ENCODE results near the gene CHST3. TPM values are rescaled to one million over a fixed set of nuclear protein-coding genes. Genes with fewer than 3 reads are reported as not detected.
"Not testable (repeated sequence)": the region's sequence is repeated elsewhere in the genome, so short reads cannot be mapped to it uniquely, and the experiment has no call there.

Gene CHST3, protein sequence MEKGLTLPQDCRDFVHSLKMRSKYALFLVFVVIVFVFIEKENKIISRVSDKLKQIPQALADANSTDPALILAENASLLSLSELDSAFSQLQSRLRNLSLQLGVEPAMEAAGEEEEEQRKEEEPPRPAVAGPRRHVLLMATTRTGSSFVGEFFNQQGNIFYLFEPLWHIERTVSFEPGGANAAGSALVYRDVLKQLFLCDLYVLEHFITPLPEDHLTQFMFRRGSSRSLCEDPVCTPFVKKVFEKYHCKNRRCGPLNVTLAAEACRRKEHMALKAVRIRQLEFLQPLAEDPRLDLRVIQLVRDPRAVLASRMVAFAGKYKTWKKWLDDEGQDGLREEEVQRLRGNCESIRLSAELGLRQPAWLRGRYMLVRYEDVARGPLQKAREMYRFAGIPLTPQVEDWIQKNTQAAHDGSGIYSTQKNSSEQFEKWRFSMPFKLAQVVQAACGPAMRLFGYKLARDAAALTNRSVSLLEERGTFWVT
- 12.3 and 14.1 TPM in 2 replicates for total RNA-seq (2014; rRNA removed; shearing (Covaris generic))

DNA sequence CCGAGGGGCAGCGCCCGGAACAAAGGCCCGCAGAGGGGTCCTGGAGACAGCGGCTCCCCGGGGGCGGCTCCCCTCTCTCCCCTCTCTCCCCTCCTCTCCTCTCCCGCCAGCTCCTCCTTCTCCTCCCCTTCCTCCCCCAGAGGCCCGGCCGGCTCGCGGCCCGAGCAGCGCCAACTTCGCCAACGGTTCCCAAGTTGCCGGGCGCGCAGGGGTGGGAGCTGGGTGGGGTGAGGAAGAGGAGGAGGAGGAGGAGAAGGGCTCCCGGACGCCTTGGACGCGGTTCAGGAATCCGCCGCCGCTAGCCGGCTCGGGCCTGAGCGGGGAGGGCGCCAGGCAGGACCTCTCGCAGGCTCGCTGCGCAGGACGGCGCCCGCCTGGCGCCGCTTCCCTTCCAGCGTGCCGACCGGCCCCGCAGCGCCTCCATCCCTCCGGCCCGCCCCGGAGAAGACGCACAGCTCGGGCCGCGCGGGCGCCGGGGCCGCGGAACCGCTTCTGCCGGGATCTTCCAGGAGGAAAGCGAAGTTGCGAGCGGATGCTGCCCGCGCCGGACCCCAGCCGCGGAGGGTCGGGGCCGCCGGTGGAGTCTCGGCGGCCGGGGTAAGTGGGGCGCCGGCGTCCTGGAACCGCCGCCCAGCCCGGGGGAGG, at the start of gene CHST3:
TSS of gene CHST3 (plus strand) at position 298 of the 645 bp plus-strand sequence. CDS start 41,448 bp downstream, outside the sequence.
- DNase-seq (ENCODE audit: low spot score) = peak; percentile 22

DNA sequence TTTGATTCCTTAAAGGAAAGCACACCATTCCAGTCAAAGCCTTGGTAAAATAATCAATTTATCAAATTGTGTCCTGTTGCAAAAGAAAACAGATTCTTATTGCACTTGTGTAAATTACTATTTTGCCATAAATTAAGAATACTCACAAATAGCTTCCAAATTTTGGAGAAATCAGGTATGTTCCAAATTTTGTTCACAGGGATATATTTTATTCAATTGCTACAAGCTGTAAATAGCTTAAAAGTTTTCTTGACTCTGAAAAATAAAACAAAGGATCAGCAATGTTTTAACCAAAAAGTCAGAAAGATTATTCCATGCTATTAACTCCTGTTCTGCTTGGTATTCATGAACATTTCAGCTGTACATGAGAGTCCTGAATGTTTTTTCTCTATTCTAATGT, 47.4 kb upstream of the CHST3 start:
- DNase-seq (ENCODE audit: low spot score) = no peak

DNA sequence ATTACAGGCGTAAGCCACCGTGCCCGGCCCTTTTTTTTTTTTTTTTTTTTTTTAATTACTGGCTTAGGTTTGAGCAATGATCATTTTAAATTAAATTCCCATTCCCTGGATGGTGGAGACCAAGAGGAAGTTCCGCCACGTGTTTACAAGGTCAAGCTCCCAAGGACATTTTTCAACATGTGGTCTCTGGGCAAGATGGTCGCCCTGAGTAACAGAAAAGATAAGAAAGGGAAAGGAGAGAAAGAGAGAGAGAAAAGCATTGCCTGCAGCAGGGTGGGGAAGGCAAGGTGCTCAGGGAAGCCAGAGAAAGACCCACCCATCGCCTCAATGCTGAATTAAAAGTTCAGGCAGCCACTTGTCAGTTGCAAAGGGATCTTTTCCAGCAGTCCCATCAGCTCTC, 45.2 kb upstream of the CHST3 start:
- no peak for DNase-seq (ENCODE audit: low spot score)

DNA sequence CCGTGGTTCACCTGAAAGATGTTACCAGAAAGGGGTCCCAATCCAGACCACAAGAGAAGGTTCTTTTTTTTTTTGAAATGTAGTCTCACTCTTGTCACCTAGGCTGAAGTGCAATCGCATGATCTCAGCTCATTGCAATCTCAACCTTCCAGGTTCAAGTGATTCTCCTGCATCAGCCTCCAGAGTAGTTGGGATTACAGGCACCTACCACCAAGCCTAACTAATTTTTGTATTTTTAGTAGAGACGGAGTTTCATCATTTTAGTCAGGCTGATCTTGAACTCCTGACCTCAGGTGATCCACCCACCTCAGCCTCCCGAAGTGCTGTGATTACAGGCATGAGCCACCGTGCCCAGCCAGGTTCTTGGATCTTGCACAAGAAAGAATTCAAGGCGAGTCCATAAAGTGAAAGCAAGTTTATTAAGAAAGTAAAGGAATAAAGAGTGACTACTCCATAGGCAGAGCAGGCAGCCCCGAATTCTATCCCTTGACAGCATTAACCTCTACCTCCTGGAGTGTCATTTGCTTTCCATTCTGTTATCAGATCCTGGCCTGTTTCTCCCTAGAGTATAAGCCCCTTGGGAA, 44.1 kb upstream of the CHST3 start:
- DNase-seq (ENCODE audit: low spot score) = not testable (repeated sequence)

DNA sequence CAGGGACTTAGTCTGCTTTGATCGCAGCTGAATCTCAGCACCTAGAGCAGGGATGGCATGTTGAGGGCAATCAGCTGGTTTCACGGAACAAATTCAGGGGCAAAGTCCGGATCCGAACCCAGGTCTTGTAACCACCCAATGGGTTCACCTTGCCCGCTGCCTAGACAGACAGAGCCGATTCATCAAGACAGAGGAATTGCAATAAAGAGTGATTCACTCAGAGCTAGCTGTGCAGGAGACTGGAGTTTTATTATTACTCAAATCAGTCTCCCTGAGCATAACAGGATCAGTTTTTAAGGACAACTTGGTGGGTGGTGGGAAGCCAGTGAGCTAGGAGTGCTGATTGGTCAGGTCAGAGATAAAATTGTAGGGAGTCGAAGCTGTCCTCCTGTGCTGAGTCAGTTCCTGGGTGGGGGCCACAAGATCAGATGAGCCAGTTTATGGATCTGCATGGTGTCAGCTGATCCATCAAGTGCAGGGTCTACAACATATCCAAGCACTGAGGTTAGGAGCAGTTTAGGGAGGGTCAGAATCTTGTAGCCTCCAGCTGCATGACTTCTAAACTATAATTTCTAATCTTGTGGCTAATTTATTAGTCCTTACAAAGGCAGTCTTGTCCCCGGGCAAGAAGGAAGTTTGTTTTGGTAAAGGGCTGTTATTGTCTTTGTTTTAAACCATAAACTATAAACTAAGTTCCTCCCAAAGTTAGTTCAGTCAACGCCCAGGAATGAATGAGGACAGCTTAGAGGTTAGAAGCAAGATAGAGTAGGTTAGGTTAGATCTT, 43.5 kb upstream of the CHST3 start:
- DNase-seq (ENCODE audit: low spot score) = peak; percentile 54

DNA sequence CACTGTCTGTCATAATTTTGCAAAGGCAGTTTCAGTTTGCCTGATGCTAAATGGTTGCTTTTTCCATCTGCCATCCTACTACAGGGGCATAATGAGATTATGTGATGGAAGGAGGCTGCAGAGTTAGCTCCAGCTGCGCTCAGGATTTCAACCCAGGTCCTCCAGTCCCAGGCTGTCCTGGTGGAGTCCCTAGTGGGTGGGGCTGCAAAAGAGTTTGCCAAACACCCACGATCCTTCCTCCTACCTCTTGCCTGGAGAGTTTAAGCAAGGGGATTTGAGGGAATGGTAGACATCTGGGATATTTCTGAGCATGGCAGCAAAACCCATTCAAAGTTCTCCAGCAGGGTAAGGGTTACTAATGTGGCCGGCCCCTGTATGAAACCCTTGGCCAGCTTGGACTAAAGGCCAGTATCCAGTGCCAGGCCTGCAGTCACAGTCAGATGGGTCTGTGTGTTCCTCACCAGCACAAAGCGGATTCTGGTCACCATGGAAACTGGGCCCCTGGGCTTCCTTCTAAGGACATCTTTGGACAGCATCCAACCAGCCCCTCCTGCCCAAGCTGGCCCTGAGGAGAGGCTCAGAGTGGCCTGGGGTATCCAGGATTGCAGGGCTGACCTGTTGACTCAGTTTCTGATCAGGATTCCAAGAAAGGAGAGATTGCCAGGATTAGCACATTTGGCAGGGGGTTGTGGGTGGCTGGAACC, 42.7 kb upstream of the CHST3 start:
- DNase-seq (ENCODE audit: low spot score) = peak; percentile 55

DNA sequence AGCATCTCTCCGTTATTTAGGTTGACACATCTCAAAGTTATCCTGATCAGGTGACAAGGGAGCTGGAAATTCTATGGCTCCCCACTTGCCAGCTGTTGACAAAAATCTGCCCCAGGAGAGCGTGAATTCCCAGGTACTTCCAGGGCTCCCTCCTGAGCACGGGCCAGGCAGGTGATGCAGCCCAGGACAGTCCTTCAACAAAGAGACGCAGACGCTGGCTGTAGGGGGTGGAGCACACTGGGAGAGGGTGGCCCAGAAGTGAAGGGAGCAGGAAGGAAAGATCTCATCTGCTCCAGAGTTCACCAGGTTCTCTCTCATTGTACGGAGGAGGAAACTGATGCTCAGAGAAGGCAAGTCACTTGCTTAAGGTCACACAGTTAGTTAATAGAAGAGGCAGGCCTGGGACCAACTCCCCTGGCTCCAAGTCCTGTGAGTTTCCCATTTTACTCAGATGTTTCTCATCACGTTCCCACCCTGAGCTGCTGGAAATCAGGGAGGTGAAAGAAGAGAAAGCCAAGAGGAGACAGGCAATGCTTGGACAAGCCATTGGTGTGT, 41.0 kb upstream of the CHST3 start:
- no peak for DNase-seq (ENCODE audit: low spot score)

DNA sequence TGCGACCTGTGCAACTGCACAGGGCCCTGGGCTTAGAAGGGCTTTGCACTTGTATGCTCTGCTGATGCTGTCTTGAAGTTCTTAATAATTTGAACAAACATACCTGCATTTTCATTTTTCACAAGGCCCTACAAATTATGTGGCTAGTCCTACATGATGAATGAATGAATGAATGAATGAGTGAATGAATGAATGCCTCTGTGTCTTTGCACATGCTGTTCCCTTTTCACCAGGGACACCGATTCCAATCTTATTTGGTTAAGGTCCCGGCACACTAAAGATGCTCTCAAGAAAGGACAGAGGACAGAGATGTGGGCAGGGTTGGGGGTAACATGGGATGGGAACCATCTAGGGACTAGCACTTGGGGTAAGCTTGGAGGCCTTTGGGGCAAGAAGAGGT, 39.4 kb upstream of the CHST3 start:
- DNase-seq (ENCODE audit: low spot score) = no peak

DNA sequence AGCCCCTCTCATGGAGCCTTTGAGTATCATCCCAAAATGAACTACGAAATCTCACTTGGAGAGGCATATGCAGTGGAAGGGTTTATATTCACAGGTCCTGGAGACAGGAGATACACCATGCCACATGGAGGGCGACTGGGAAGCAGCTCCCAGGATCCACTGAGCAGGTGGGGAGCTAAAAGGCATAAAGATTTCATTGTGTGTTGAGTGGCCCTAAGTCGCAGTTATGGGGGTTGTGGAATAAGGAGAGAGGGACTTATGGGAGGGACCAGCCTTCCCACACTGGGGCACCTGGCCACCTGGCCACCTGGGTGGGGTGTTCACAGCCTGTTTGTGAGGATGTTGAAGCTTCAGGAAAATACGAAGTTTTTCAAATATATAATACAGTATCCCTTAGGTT, 37.0 kb upstream of the CHST3 start:
- DNase-seq (ENCODE audit: low spot score) = no peak

DNA sequence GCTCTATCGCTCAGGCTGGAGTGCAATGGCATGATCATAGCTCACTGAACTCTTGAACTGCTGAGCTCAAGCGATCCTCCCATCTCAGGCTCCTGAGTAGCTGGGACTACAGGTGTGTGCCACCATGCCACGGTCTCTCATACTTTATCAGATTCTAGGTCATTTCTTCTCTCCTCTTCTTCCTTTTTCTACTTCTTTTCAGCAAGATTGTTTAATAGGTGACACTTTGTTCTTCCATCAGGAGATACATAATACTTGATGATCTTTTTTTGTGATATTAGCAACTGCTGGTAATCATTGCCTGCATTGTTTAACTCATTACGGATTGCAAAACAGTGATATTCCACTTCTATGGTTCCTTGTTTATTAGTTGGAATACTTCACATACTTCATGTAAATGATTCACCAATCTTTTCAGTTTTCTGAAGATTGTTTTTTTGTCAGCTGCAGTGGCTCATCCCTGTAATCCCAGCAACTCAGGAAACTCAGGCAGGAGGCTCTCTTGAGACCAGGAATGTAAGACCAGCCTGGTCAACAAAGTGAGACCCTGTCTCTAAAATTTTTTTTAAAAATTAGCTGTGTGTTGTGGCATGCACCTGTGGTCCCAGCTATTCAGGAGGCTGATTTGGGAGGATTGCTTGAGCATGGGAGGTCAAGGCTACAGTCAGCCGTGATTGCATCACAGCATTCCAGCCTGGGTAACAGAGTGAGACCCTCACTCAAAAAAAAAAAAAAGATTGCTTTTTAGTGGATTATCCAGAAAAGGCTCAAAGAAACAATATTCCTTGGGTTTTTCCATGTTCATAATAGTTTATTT, 36.2 kb upstream of the CHST3 start:
- peak; percentile 64 for DNase-seq (ENCODE audit: low spot score)

DNA sequence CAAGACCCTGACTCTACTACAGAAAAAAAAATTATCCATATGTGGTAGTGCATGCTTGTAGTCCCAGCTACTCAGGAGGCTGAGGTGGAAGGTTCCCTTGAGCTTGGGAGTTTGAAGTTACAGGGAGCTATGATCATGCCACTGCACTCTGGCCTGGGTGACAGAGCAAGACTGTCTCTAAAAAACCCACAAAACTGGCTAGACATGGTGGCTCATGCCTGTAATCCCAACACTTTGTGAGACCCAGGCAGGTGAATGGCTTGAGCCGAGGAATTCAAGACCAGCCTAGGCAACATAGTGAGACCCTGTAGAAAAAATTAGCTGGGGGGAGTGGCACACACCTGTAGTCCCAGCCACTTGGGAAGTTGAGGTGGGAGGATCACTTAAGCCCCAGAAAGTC, 32.9 kb upstream of the CHST3 start:
- DNase-seq (ENCODE audit: low spot score) = no peak

DNA sequence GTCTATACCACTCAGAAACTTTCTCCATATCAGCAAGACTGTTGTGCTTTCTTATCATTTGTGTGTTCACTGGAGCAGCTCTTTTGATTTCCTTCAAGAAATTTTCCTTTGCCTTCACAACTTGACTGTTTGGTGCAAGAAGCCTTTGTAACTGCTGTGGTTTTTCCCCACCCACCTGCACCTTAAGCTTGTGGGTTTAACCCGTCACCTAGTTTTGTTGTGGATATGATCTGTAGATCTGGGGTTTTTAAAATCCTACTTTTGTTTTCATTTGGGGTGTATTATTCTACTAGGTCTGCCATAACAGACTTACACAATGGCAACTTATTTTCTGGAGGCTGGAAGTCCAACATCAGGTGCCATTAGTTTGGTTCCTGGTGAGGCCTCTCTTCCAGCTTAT, 30.5 kb upstream of the CHST3 start:
- DNase-seq (ENCODE audit: low spot score) = peak; percentile 45

DNA sequence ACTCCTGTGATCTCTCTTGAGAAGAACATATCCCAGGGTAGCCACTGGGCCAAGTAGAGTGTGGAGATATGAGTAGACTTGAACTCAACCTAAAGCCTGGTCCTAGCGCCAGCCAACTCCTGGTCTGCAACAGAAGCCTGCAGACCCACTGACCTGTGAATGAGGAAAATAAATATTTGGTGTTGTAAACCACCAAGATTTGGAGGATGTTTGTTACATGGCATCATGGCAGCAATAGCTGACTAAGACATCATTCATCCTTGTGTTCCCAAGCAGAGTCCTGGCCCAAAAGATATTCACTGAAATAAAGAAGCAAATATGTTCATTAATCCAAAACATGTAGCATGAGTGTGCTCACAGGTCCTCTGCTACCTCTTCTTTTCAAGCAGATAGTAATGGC, 26.0 kb upstream of the CHST3 start:
- DNase-seq (ENCODE audit: low spot score) = no peak

DNA sequence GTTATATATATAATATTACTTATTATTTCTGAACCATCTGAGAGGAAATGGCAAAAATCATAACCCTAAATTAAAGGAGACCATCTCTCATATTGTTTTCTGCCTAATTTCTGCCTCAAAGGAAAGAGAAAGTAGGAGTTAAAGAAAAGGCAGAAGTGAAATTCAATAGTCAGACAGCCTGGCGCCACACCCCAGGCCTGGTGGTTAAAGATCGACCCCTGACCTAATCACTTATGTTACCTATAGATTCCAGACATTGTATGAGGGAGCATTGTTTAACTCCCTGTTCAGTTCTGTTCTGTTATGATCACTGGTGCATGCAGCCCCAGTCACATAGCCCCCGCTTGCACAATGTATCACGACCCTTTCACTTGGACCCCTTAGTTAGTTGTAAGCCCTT, 24.9 kb upstream of the CHST3 start:
- no peak for DNase-seq (ENCODE audit: low spot score)

DNA sequence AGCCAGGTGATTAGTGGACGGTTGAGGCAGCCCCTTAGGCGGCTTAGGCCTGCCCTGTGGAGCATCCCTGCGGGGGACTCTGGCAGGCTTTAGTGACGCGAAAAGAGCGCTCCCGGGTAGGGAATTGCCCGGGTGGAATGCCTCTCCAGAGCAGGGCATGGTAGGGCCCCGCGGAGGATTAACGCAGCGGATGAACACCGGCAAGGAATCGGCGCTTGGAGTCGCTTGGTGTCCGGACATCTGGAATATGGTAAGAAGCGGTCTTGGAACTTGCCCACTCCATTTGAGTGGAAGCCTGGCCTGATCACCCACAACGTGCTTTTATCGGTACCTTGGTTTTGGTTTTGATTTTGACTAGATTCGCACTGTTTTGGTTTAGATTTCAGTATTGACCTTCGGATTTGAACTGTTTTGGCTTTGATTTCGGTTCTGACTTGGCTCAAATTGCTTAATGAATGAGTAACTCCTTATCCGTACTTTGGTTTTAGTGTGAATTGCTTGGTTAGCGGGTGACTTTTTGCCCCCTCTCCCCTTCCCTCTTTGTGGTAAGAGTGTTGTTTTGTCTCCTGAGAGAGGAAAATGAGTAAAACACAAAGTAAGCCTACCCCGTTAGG, 24.2 kb upstream of the CHST3 start:
- DNase-seq (ENCODE audit: low spot score) = no peak

DNA sequence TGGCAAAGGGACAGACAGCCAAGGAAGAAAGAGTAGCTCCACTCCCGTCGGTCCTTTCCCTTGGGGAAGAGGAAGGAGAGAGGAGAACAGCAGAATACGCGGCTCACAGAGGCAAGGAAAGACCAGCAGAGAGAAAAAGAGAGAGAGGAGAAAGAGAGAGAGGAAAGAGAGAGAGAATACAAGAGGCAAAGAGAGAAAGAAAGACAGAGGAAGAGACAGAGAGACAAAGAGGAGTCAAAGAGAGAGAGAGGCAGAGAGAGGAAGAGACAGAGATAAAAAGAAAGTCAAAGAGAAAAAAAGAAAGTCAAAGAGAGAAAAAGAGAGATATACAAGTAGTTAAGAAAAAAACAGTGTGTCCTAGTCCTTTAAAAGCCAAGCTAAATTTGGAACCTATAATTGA, 23.4 kb upstream of the CHST3 start:
- no peak for DNase-seq (ENCODE audit: low spot score)

DNA sequence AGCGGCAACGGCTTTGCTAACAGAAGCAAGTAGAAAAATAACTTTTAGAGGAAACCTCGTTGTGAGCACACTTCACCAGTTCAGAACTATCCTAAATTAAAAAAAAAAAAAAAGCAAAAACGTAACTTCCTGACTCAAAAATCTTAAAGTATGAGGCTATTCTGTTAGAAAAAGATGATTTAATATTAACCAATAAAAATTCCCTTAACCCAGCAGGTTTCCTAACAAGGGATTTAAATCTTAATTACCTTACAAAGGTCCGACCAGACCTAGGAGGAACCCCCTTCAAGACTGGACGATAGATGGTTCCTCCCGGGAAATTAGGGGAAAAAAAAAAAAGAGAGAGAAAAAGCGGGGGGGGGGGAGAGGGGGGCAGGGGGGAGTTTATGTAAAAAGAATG, 22.9 kb upstream of the CHST3 start:
- DNase-seq (ENCODE audit: low spot score) = no peak

DNA sequence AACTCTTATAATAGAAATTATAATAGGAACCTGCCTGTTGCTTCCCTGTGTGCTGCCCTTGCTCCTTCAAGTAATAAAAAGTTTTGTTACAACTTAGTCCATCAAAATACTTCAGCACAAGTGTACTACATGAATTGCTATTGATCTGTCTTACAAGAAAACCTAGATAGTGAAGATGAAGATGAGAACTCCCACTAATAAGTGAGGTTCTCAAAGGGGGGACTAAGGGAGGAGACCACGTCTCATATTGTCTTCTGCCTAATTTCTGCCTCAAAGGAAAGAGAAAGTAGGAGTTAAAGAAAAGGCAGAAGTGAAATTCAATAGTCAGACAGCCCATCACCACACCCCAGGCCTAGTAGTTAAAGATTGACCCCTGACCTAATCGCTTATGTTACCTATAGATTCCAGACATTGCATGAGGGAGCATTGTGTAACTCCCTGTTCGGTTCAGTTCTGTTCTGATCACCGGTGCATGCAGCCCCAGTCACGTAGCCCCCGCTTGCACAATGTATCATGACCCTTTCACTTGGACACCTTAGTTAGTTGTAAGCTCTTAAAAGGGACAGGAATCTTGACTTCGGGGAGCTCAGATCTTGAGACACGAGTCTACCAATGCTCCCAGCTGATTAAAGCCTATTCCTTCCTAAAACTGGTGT, 18.2 kb upstream of the CHST3 start:
- DNase-seq (ENCODE audit: low spot score) = no peak

DNA sequence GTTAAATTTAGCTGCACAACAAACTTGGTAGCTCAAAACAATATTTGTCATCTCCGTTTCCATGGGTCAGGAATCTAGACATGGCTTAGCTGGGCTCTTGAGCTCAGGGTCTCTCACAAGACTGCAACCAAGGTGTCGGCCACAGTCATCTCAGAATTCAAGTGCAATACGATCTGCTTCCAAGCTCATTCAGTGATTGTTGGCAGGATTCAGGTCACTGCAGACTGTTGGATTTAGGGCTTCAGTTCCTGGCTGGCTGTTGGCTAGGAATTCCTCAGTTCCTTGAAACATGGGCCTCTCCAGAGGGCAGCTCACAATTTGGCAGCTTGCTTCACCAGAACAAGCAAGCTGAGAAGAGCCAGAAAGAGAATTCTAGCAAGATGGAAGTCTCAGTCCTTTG, 17.5 kb upstream of the CHST3 start:
- DNase-seq (ENCODE audit: low spot score) = no peak
